ENCODE measurements around the gene GCNT3. TPM values are rescaled to one million over a fixed set of nuclear protein-coding genes. Genes with fewer than 3 reads are reported as not detected.

GCNT3 gene
- total and polyA plus RNA-seq, 2 of the 8 experiments (the other 6 are each of a cell fraction or from before 2014, with no cell fraction given) = not detected

DNA sequence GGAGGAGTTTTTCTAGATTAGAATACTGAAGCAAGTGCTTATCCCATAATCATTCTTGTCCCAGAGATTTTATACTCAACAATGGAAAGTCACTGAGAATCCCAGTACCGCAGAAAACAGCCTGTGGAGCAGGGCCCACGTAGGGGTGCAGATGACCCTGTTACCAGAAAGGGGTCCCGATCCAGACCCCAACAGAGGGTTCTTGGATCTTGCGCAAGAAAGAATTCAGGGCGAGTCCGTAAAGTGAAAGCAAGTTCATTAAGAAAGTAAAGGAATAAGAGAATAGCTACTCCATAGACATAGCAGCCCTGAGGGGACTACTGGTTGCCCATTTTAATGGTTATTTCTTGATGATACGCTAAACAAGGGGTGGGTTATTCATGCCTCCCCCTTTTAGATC, 2.6 kb downstream of the GCNT3 start:
- Histone ChIP-seq H4K5ac (ENCODE audit: insufficient read length, low read depth, low read length) (no peak overlapping the region), H3K27ac (ENCODE audit: low read depth, low read length) (no peak overlapping the region), H3K27me3 (replicated peaks in 1 of 4; ENCODE audit: control insufficient read depth in 3 of 4, extremely low read depth in 1 of 4, insufficient read depth in 3 of 4, low read length in 3 of 4) (no peaks in the 10 kb centered on the region), H3K14ac (ENCODE audit: insufficient read length) (no peak overlapping the region), H2AK5ac (ENCODE audit: low read depth, low read length) (no peak overlapping the region), H3K23me2 (ENCODE audit: low read depth, low read length) (peaks cover 1% of the 10 kb centered on the region; the same call in 1 of the 2 replicates), H3K18ac (ENCODE audit: extremely low read depth, low read length) (no peak overlapping the region), H2BK5ac (ENCODE audit: low read depth, low read length) (no peak overlapping the region), H3K9me3 (ENCODE audit: insufficient read depth in 2 of 2, low read depth in 1 of 2, low read length in 1 of 2) (no peaks in the 10 kb centered on the region), H2BK15ac (ENCODE audit: low read length) (no peak overlapping the region), H3K4me3 (ENCODE audit: extremely low read depth in 1 of 4, insufficient read depth in 2 of 4, low read depth in 3 of 4, low read length in 4 of 4) (no peak overlapping the region), H2AFZ (ENCODE audit: low read length) (no peak overlapping the region), H3K56ac (replicated peaks; ENCODE audit: insufficient read length, low read depth, low read length) (no peak overlapping the region), H3K79me2 (ENCODE audit: control insufficient read depth in 1 of 2, insufficient read depth in 2 of 2, low read length in 2 of 2) (no peaks in the 10 kb centered on the region), H3K79me1 (ENCODE audit: low read depth, low read length) (no peaks in the 10 kb centered on the region), H2BK20ac (ENCODE audit: low read length) (no peak overlapping the region), H3K9ac (replicated peaks in 1 of 4; ENCODE audit: extremely low read depth in 1 of 4, low read depth in 3 of 4, low read length in 3 of 4) (no peak overlapping the region), H3K4me1 (replicated peaks in 1 of 4; ENCODE audit: control insufficient read depth in 3 of 4, insufficient read depth in 4 of 4, low read length in 3 of 4) (no peaks in the 10 kb centered on the region), H3K36me3 (ENCODE audit: control insufficient read depth in 2 of 4, insufficient read depth in 4 of 4, low read length in 3 of 4) (no peaks in the 10 kb centered on the region), H2BK120ac (replicated peaks; ENCODE audit: low read depth, low read length) (no peak overlapping the region), H3K23ac (ENCODE audit: insufficient read length) (no peak overlapping the region), H3K4me2 (ENCODE audit: insufficient read depth in 1 of 2, low read depth in 2 of 2, low read length in 2 of 2) (no peak overlapping the region), H2BK12ac (ENCODE audit: low read depth, low read length) (no peak overlapping the region), H4K91ac (replicated peaks; ENCODE audit: insufficient read length, low read length) (no peak overlapping the region), H3K4ac (replicated peaks; ENCODE audit: insufficient read length, low read depth, low read length) (no peak overlapping the region), H4K8ac (ENCODE audit: extremely low read depth, insufficient read depth, low read length) (no peak overlapping the region), H4K20me1 (replicated peaks in 1 of 2; ENCODE audit: control insufficient read depth in 1 of 2, insufficient read depth in 2 of 2, low read length in 2 of 2) (no peaks in the 10 kb centered on the region)
- CTCF ChIA-PET (ENCODE audit: partially characterized antibody) = interaction anchor here (0.6 to 6.6 kb wide), 2 partner anchors 81 to 750 kb away, joined by 3 to 39 read pairs; no protein-coding TSS in a partner anchor
- TF ChIP-seq SP2 (IDR thresholded peaks at IDR 0.05; ENCODE audit: low read length) (no peak), ZNF274 (IDR thresholded peaks at IDR 0.05; ENCODE audit: borderline replicate concordance, extremely low read depth, low read length) (no peak), RNF2 (IDR thresholded peaks at IDR 0.05; ENCODE audit: borderline replicate concordance, low read depth, low read length, missing control alignments, poor library complexity, severe bottlenecking) (no peak), SIRT6 (IDR thresholded peaks at IDR 0.05; ENCODE audit: low read length) (no peak), KDM5A (IDR thresholded peaks at IDR 0.05; ENCODE audit: low read length) (no peak), HDAC2 (IDR thresholded peaks at IDR 0.05; ENCODE audit: borderline replicate concordance in 1 of 2, low read depth in 2 of 2, low read length in 2 of 2) (no peak)
- TF ChIP-seq, protein P1, sequence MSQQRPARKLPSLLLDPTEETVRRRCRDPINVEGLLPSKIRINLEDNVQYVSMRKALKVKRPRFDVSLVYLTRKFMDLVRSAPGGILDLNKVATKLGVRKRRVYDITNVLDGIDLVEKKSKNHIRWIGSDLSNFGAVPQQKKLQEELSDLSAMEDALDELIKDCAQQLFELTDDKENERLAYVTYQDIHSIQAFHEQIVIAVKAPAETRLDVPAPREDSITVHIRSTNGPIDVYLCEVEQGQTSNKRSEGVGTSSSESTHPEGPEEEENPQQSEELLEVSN (IDR thresholded peaks at IDR 0.05) = no peak
- FAIRE-seq (no peak), DNase-seq (ENCODE audit: low read depth in 1 of 2, low spot score in 2 of 2) (no peak)
- WGBS, 2 experiments (ENCODE audit: extremely low coverage in 1 of 2, insufficient coverage in 1 of 2, insufficient read length in 1 of 2, insufficient replicate concordance in 2 of 2, low coverage in 1 of 2, low lambda C conversion rate in 2 of 2, missing lambda C conversion rate in 1 of 2) = 90% methylated on average over 7 of the region's 7 CpGs; no CpG with 5 or more reads in 1 of the 2 experiments
- POLR2A ChIA-PET (ENCODE audit: partially characterized antibody) = no interaction called here
